Heart left ventricle (tissue), 16 donors: ENCODE data around the gene TMPRSS7. TPM values are rescaled to one million over a fixed set of nuclear protein-coding genes. Genes with fewer than 3 reads are reported as not detected.
"Not testable (repeated sequence)": the region's sequence is repeated elsewhere in the genome, so short reads cannot be mapped to it uniquely, and the experiment has no call there.

Experiments
- ATAC-seq, 4 donors: fragments of 200-7000 bp; cut with Tn5 transposase; one replicate each; pipeline ENCODE4 v1.9.1; 2020 to 2022; ENCODE audit warnings: moderate library complexity in 4 of 4, mild to moderate bottlenecking in 3 of 4, moderate number of reproducible peaks in 1 of 4
- DNase-seq, 5 donors: peaks; one replicate each; pipeline ENCODE4 v3.0.0-alpha.2; 2020
- H3K27ac ChIP-seq, 12 donors: fragments of 200-600 bp; sonication (generic) in 4 of 12; one replicate each; pipeline versions ENCODE4 v1.5.0 to v1.8.0; 2016 to 2022; ENCODE audit warnings: mild to moderate bottlenecking in 2 of 12
- H3K27me3 ChIP-seq, 9 donors: fragments of 200-600 bp; sonication (generic) in 2 of 9; one replicate each; pipeline versions ENCODE4 v1.5.1 to v1.8.0; 2016 to 2022; ENCODE audit warnings: mild to moderate bottlenecking in 3 of 9
- H3K36me3 ChIP-seq, 9 donors: fragments of 200-600 bp; sonication (generic) in 2 of 9; one replicate each; pipeline versions ENCODE4 v1.5.0 to v1.8.0; 2018 to 2022; ENCODE audit warnings: mild to moderate bottlenecking in 2 of 9
- H3K4me1 ChIP-seq, 12 donors: fragments of 200-600 bp; sonication (generic) in 4 of 12; one replicate each; pipeline versions ENCODE4 v1.5.0 to v1.8.0; 2016 to 2022; ENCODE audit warnings: mild to moderate bottlenecking in 3 of 12
- H3K4me3 ChIP-seq, 12 donors: fragments of 200-600 bp; sonication (generic) in 4 of 12; one replicate each; pipeline versions ENCODE4 v1.5.0 to v1.8.0; 2017 to 2022; ENCODE audit warnings: mild to moderate bottlenecking in 9 of 12, moderate library complexity in 4 of 12
- H3K9me3 ChIP-seq, 12 donors: fragments of 200-600 bp; sonication (generic) in 4 of 12; one replicate each; pipeline versions ENCODE4 v1.5.0 to v1.8.0; 2016 to 2022; ENCODE audit warnings: mild to moderate bottlenecking in 1 of 12
- CTCF ChIP-seq, 12 donors: fragments of 200-600 bp; sonication (generic) in 4 of 12; IDR thresholded peaks; one replicate each; pipeline versions ENCODE4 v1.5.0 to v1.8.0; 2018 to 2022; ENCODE audit warnings: antibody characterized with exemption in 12 of 12, mild to moderate bottlenecking in 5 of 12
- POLR2A ChIP-seq, 2 donors: fragments of 450-650 bp; IDR thresholded peaks; one replicate each; pipeline ENCODE4 v1.6.1; 2017; ENCODE audit warnings: antibody characterized with exemption in 2 of 2, mild to moderate bottlenecking in 2 of 2, moderate library complexity in 2 of 2
- WGBS, 4 donors: extraction: QIAGEN DNeasy Blood & Tissue Kit in 2 of 4; methylation state at CpG; one replicate each; pipeline versions ENCODE4 v1.1.5 to v1.1.7; 2013 to 2018; 5-methylcytosine and 5-hydroxymethylcytosine counted together
- intact Hi-C, 10 donors: fragments of 100-400 bp; cut with DNase I; formaldehyde crosslinking; loops; one replicate each; pipeline versions ENCODE4 v1.11.1 to v1.14.2; 2022
- polyA plus RNA-seq, 2 donors: library from polyadenylated mRNA; stranded (reverse); fragments of 200-250 nt; gene quantifications; one replicate each; pipeline ENCODE4 v1.2.3, GENCODE V29; 2013
- total RNA-seq, 9 donors: library from RNA; depleted of rRNA in 2 of 9; stranded (reverse); fragments of >200 nt in 2 of 9; fragmentation: NEBNext Ultra II Directional in 3 of 9; extraction: Animal tissue kit (Norgen Biotek cat#: 25700) in 3 of 9; gene quantifications; one replicate each; pipeline versions ENCODE4 v1.1.0 to v1.2.4, GENCODE V29; 2016 to 2023
- donor health status: ischemic (EF 13 %, LVEDD 7.1; RV severe dilation, severe dysfunction).
- donor health status: healthy with polysubstance abuse.
- donor health status: DM: no; HTN: yes; CAD: no.
- donor health status: DM: no; HTN: no; CAD: no.
- donor health status: ischemic (EF 25% LVEDD 6.9; RV normal size, moderate dysfunction).
- donor health status: ischemic (EF 25% LVEDD 5.7; RV mildly dilated, moderate dysfunction).
- donor health status: healthy.
- donor health status: DM: yes; HTN: yes; CAD: no.
- donor health status: ischemic (EF 35%, LVEDD 5.7; RV mildly dilated, moderate dysfunction).
- donor health status: nonischemic (EF 11% LVEDD 7.7; RV severe dilation, severe dysfunction).
- donor health status: DM: yes; HTN: yes; CAD: no.
- donor health status: PGD.
- donor health status: ischemic (EF 29% LVEDD 5.4; RV normal size, mild dysfunction).
- donor health status: nonischemic (EF 23%, LVEDD 6.1; RV moderate dilation, normal function).

The TMPRSS7 gene
- total and polyA plus RNA-seq, 11 donors = not detected

- intact Hi-C loops = no loop called here
- no peak for DNase-seq
Observed at GRCh38 chr3:112030901-112031300, 3.6 kb upstream of the TMPRSS7 start.

GRCh38 chr3:112032098-112032731 is 2.3 kb upstream of the TMPRSS7 start:
- peak; percentile 64 to 78 (median 69) for ATAC-seq
- H3K4me3 ChIP-seq = no peak overlapping the region
- TF ChIP-seq CTCF (IDR thresholded peaks at IDR 0.05) (no peak), POLR2A (IDR thresholded peaks at IDR 0.05) (no peak)
- peak in 3 of 5 donors; percentile 27 to 48 (median 34) for DNase-seq
- H3K27me3 ChIP-seq = no peaks in the 10 kb centered on the region
- H3K27ac ChIP-seq = no peak overlapping the region
- intact Hi-C loops = no loop called here
- no peaks in the 10 kb centered on the region for H3K36me3 ChIP-seq
- WGBS, 4 donors = 32 to 44% (median 37%) methylated on average over 5 of the region's 5 CpGs
- H3K4me1 ChIP-seq = peaks cover 0 to 16% (median 0%) of the 10 kb centered on the region in 12 donors
- H3K9me3 ChIP-seq = peaks cover 0 to 3% (median 0%) of the 10 kb centered on the region in 12 donors

More at GRCh38 chr3:112030901-112031300, 3.6 kb upstream of the TMPRSS7 start:
- Histone ChIP-seq H3K4me1 (peaks cover 0 to 16% (median 0%) of the 10 kb centered on the region in 12 donors), H3K9me3 (no peaks in the 10 kb centered on the region), H3K36me3 (no peaks in the 10 kb centered on the region), H3K27me3 (no peaks in the 10 kb centered on the region), H3K4me3 (no peak overlapping the region), H3K27ac (no peak overlapping the region)
- 85 to 91% (median 89%) methylated on average over 5 of the region's 5 CpGs for WGBS, 4 donors
- no peak for ATAC-seq
- TF ChIP-seq POLR2A (IDR thresholded peaks at IDR 0.05) (no peak), CTCF (IDR thresholded peaks at IDR 0.05) (no peak)

GRCh38 chr3:112035241-112035640 is 705 bp downstream of the TMPRSS7 start:
- TF ChIP-seq POLR2A (IDR thresholded peaks at IDR 0.05) = no peak
- TF ChIP-seq CTCF (IDR thresholded peaks at IDR 0.05) = no peak

GRCh38 chr3:112037194-112037593 is 2.7 kb downstream of the TMPRSS7 start:
- H3K27me3 ChIP-seq, H3K4me3 ChIP-seq, ATAC-seq, DNase-seq, H3K9me3 ChIP-seq, H3K27ac ChIP-seq, H3K36me3 ChIP-seq, H3K4me1 ChIP-seq, intact Hi-C loops: not testable (repeated sequence)
- WGBS, 4 donors = 59 to 76% (median 68%) methylated on average over 4 of the region's 4 CpGs

More at GRCh38 chr3:112035241-112035640, 705 bp downstream of the TMPRSS7 start:
- Histone ChIP-seq H3K4me3 (no peak overlapping the region), H3K4me1 (peaks cover 0 to 10% (median 0%) of the 10 kb centered on the region in 12 donors), H3K27me3 (no peaks in the 10 kb centered on the region), H3K27ac (no peak overlapping the region), H3K36me3 (no peaks in the 10 kb centered on the region), H3K9me3 (peaks cover 0 to 6% (median 0%) of the 10 kb centered on the region in 12 donors)
- DNase-seq = no peak
- WGBS, 4 donors = 53 to 74% (median 66%) methylated on average over 3 of the region's 3 CpGs
- intact Hi-C loops = no loop called here
- ATAC-seq = no peak
